ENCODE data around the gene PRKCQ.

PRKCQ gene

DNA sequence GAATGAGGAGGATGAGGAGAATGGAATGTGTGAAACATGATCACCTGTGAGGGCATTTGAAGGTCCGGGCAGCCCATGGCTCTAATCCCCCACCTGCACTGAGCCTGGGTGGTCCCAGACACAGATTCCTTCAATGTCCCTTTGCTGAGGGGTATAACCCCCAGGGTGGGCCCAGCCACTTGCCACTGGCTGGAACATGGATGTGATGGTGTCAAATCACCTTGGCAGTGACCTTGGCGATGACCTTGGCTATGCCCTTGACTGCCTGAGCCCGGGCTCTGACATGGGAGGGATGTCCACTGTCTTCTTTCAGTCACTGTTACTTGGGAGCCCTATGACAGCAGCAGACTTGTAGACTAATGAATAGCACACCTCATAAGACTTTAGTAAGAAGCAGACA is 44.0 kb downstream of the PRKCQ start:
- no peaks in the 10 kb centered on the region for H3K27me3 ChIP-seq (ENCODE audit: insufficient read depth, poor library complexity, severe bottlenecking)
- no peak for TF ChIP-seq CTCF (IDR thresholded peaks at IDR 0.05; ENCODE audit: poor library complexity, severe bottlenecking)
- H3K9me3 ChIP-seq (ENCODE audit: severe bottlenecking), result no peaks in the 10 kb centered on the region
- no peak overlapping the region for H3K27ac ChIP-seq (ENCODE audit: poor library complexity, severe bottlenecking)
- H3K4me3 ChIP-seq (ENCODE audit: severe bottlenecking), result no peak overlapping the region
- H3K4me1 ChIP-seq (ENCODE audit: insufficient read depth, poor library complexity, severe bottlenecking), result no peaks in the 10 kb centered on the region
- ATAC-seq (ENCODE audit: low read depth) (no peak), DNase-seq (ENCODE audit: low spot score) (no peak)
- H3K36me3 ChIP-seq (ENCODE audit: low read depth), result no peaks in the 10 kb centered on the region

DNA sequence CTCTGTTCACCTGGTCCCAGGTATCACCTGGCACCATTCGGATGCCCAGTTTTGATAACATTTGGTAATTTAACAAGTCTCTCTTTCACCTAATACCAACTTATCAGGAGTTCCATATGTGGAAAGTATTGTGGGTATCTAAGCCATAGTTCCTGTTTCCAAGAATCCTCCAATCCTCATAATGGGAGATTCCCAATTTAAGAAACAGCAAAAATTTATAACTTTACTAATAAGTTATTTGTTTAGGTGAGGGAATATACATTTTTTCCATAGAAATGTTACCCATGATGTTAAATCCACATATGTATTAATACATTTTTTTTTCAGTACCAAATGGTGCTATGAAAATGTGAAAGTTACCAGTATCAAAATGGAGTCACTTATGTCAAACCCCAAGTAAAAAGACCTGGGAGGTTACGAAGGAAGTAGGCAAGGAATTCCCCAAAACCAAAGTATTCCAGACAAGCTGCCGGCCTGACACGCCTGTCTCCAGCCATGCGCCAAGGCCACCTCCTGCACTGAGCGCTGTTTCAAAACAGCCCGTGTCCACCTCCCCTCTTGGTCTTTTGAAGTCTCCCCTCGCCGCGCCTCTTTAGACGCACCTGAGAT is 44.8 kb downstream of the PRKCQ start:
- no peak for TF ChIP-seq CTCF (IDR thresholded peaks at IDR 0.05; ENCODE audit: poor library complexity, severe bottlenecking)
- ATAC-seq (ENCODE audit: low read depth), result no peak
- no peak overlapping the region for H3K4me3 ChIP-seq (ENCODE audit: severe bottlenecking)

DNA sequence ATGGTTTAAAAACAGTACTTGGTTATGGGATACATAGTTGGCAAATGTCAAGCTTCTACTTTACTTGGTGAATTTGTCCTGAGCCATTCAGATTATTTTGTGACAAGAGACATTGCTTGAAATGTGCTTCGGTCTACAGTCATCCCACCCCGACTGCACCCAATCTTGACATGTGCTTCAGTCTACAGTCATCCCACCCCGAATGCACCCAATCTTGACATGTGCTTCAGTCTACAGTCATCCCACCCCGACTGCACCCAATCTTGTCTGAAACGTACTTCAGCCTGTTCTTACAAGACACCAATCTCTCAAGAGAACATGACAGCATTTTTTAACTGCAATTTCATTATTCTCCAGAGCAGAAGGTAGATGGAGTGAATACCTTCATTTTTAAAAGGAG is 47.8 kb downstream of the PRKCQ start:
- TF ChIP-seq CTCF (IDR thresholded peaks at IDR 0.05; ENCODE audit: poor library complexity, severe bottlenecking), result no peak
- DNase-seq (ENCODE audit: low spot score) (no peak), ATAC-seq (ENCODE audit: low read depth) (no peak)
- Histone ChIP-seq H3K4me1 (ENCODE audit: insufficient read depth, poor library complexity, severe bottlenecking) (no peaks in the 10 kb centered on the region), H3K27ac (ENCODE audit: poor library complexity, severe bottlenecking) (no peak overlapping the region), H3K4me3 (ENCODE audit: severe bottlenecking) (no peak overlapping the region), H3K27me3 (ENCODE audit: insufficient read depth, poor library complexity, severe bottlenecking) (no peaks in the 10 kb centered on the region), H3K9me3 (ENCODE audit: severe bottlenecking) (no peaks in the 10 kb centered on the region), H3K36me3 (ENCODE audit: low read depth) (no peaks in the 10 kb centered on the region)

More for the DNA sequence above, 44.8 kb downstream of the PRKCQ start:
- Histone ChIP-seq H3K4me1 (ENCODE audit: insufficient read depth, poor library complexity, severe bottlenecking) (no peaks in the 10 kb centered on the region), H3K9me3 (ENCODE audit: severe bottlenecking) (no peaks in the 10 kb centered on the region), H3K27ac (ENCODE audit: poor library complexity, severe bottlenecking) (no peak overlapping the region), H3K36me3 (ENCODE audit: low read depth) (no peaks in the 10 kb centered on the region), H3K27me3 (ENCODE audit: insufficient read depth, poor library complexity, severe bottlenecking) (no peaks in the 10 kb centered on the region)
- DNase-seq (ENCODE audit: low spot score), result no peak

GRCh38 chr10:6530966-6531365 is 49.1 kb downstream of the PRKCQ start:
- Histone ChIP-seq H3K4me1 (ENCODE audit: insufficient read depth, poor library complexity, severe bottlenecking) (no peaks in the 10 kb centered on the region), H3K36me3 (ENCODE audit: low read depth) (no peaks in the 10 kb centered on the region), H3K27me3 (ENCODE audit: insufficient read depth, poor library complexity, severe bottlenecking) (no peaks in the 10 kb centered on the region), H3K9me3 (ENCODE audit: severe bottlenecking) (no peaks in the 10 kb centered on the region), H3K27ac (ENCODE audit: poor library complexity, severe bottlenecking) (no peak overlapping the region), H3K4me3 (ENCODE audit: severe bottlenecking) (no peak overlapping the region)
- DNase-seq (ENCODE audit: low spot score) (no peak), ATAC-seq (ENCODE audit: low read depth) (no peak)
- no peak for TF ChIP-seq CTCF (IDR thresholded peaks at IDR 0.05; ENCODE audit: poor library complexity, severe bottlenecking)

DNA sequence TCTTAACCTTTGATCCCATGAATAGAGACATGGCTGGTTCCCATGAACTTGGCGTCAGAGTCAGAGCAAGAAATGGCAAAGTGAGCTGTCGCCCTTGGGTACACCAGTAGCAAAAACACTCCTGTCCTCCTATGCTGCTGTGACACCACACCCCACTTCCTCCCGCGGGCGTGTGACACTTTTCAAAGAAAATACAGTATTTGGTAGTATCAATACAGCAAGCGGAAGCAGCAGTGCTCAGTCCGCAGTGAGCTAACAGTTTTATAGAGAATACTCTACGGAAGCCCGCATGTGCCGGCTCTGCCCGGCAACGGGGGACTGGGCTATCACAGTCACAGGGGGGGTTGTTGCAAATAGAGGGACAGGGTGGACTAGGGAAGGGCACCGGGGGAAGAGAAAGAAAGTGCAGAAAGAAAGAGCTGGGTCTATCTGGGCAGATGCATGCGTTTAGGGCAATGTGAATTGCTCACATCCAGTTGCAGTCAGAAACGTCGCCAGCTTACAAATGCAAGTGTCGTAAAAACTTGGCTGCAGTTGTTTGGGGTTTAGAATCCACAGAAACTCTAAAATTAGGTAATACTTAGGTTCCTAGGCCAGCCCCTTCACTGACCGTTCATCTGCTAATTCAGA is 49.8 kb downstream of the PRKCQ start:
- Histone ChIP-seq H3K9me3 (ENCODE audit: severe bottlenecking) (no peaks in the 10 kb centered on the region), H3K36me3 (ENCODE audit: low read depth) (no peaks in the 10 kb centered on the region), H3K4me1 (ENCODE audit: insufficient read depth, poor library complexity, severe bottlenecking) (no peaks in the 10 kb centered on the region), H3K4me3 (ENCODE audit: severe bottlenecking) (no peak overlapping the region), H3K27me3 (ENCODE audit: insufficient read depth, poor library complexity, severe bottlenecking) (no peaks in the 10 kb centered on the region), H3K27ac (ENCODE audit: poor library complexity, severe bottlenecking) (no peak overlapping the region)
- ATAC-seq (ENCODE audit: low read depth), result no peak
- no peak for DNase-seq (ENCODE audit: low spot score)
- no peak for TF ChIP-seq CTCF (IDR thresholded peaks at IDR 0.05; ENCODE audit: poor library complexity, severe bottlenecking)
